H1 (cell line): ENCODE measurements around the gene LGALS9. TPM values are rescaled to one million over a fixed set of nuclear protein-coding genes. Genes with fewer than 3 reads are reported as not detected.

Experiments
- CEBPB ChIP-seq: IDR thresholded peaks from 2 replicates; pipeline ENCODE4 v1.6.1; 2012; ENCODE audit warnings: low read depth, low read length
- MAFK ChIP-seq: IDR thresholded peaks from 2 replicates; pipeline ENCODE4 v1.6.1; 2012; ENCODE audit warnings: low read depth, mild to moderate bottlenecking, improper control_type of control experiment, low read length
- RXRA ChIP-seq: IDR thresholded peaks from 2 replicates; pipeline ENCODE4 v1.6.1; 2011; ENCODE audit warnings: low read depth, mild to moderate bottlenecking, low read length, moderate library complexity; ENCODE audit not compliant: insufficient read depth
- SIRT6 ChIP-seq: IDR thresholded peaks from one replicate; pipeline ENCODE4 v1.7.1; 2012; ENCODE audit warnings: low read length, inconsistent platforms
- SP4 ChIP-seq: IDR thresholded peaks from 2 replicates; pipeline ENCODE4 v1.6.1; 2012; ENCODE audit warnings: low read length, inconsistent platforms
- polyA plus RNA-seq, 7 experiments: library from polyadenylated mRNA; depleted of rRNA in 3 of 7; stranded (reverse) in 5 of 7; unstranded in 2 of 7; fragments of >200 nt in 5 of 7; fragments of 200-250 nt in 2 of 7; gene quantifications; 1 replicate in 5 of 7; 2 replicates in 1 of 7; 4 replicates in 1 of 7; pipeline versions ENCODE4 v1.2.1 to v1.2.3, GENCODE V29; 2011 to 2013; ENCODE audit warnings: missing spikeins in 2 of 7, mixed read lengths in 2 of 7
- total RNA-seq: library from RNA; stranded (reverse); fragmentation: NEBNext Ultra II Directional; extraction: Animal tissue kit (Norgen Biotek cat#: 25700); gene quantifications from 2 replicates; pipeline ENCODE4 v1.2.1, GENCODE V29; 2021

The LGALS9 gene
- total and polyA plus RNA-seq, 2 of the 8 experiments (the other 6 are each of a cell fraction or from before 2014, with no cell fraction given) = 0.95 to 1.7 TPM

DNA sequence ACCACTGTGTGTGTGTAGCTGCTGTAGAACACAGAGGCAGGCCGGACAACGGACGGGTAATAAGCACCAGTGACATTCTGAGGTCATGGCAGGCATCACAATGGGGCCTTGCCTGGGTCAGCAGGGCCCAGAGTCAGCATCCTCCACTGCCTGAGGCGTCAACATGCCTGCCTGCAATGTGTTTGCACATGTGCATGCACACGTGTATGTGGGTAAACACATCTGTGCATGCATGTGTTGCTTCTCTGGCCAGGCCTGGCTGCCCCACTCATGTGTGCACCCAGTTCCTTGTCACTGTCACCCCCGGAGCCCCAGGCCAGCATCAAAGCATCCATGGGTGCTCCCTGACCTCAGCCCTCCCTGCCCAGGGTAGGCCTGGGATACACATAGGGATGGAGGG is 43.3 kb downstream of the LGALS9 start (continued):
- no peak for TF ChIP-seq SIRT6
- TF ChIP-seq SP4 = no peak
- no peak for TF ChIP-seq CEBPB
- no peak for TF ChIP-seq RXRA
- no peak for TF ChIP-seq MAFK
